Inferior parietal cortex (tissue), 1 donor: ENCODE data around the gene FANCD2OS.
"Not testable (repeated sequence)": the region's sequence is repeated elsewhere in the genome, so short reads cannot be mapped to it uniquely, and the experiment has no call there.

ENCODE experiments used
- DNase-seq: peaks from one replicate; pipeline ENCODE4 v3.0.0-alpha.2; 2016; ENCODE audit errors: extremely low spot score

FANCD2OS gene

DNA sequence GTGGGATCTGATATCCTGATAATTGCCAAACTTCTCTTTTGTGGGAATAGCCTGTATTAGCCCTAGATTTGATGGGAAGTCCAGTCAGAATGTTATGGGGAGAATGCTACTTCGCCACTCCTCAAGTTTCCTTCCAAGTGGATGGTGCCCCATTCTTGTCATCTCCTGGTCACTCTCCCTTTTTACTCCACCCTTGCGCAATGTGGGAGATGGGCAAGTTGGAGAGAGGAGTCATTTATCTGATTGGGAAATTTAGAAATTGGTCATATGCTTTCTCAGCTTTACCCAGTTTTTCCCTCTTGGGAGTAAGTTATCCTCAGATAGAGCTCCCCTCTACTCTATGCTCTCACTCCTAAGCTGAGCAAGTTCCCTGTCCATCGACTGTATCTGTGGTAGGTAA, 14.4 kb downstream of the FANCD2OS start:
- no peak for DNase-seq

DNA sequence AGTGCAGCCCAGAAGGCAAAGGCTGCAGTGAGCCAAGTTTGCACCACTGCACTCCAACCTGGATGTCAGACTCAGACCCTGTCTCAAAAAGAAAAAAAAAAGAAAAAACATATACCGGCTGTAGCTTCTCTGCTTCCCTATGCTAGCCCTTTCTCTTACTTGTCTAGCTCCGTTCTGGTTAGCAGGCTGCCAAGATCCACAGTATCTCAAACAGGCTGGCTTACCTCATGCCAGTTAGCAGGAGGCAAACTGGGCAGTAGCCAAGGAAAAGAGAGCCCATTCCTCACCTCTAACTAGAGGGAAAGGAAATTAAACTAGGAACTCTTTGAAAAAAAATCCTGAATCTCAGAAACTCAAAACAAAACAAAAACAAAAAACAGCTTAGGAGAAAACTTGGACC, 16.7 kb downstream of the FANCD2OS start:
- not testable (repeated sequence) for DNase-seq

DNA sequence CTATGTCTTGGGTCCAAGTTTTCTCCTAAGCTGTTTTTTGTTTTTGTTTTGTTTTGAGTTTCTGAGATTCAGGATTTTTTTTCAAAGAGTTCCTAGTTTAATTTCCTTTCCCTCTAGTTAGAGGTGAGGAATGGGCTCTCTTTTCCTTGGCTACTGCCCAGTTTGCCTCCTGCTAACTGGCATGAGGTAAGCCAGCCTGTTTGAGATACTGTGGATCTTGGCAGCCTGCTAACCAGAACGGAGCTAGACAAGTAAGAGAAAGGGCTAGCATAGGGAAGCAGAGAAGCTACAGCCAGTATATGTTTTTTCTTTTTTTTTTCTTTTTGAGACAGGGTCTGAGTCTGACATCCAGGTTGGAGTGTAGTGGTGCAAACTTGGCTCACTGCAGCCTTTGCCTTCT, 17.3 kb downstream of the FANCD2OS start:
- not testable (repeated sequence) for DNase-seq

DNA sequence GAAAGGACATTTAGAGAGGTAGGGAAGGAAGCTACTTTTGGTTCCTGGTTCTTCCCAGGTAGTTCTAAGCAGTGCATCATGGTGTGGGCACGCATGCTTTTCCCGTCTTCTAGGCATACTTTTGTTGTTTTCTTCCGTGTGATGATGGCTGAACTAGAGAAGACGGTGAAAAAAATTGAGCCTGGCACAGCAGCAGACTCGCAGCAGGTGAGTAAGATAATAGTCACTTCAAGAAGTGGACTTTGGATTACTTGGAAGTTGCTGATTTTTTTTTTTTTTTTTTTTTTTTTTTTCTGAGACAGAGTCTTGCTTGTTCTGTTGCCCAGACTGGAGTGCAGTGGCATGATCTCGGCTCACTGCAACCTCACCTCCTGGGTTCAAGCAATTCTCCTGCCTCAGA, 17.9 kb downstream of the FANCD2OS start:
- DNase-seq, result no peak

GRCh38 chr3:10088256-10088655, 19.8 kb downstream of the FANCD2OS start:
- no peak for DNase-seq

DNA sequence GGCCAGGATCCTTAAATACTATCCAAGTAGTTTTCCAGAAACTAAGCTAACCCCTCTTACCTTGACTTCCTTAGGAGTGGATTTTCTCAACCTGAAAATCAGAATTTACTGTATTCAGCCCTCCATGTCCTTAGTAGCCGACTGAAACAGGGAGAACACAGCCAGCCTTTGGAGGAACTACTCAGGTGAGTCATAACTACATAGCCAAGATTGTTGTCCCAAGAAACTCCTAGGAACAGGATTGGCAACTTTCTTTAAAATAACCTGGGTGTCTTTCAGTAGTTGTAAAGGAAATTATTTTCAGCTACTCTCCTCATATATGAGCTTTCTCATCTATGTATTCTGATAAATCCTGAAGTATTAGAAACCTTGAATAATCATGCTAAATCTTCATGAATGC, 22.3 kb downstream of the FANCD2OS start:
- DNase-seq, result no peak

DNA sequence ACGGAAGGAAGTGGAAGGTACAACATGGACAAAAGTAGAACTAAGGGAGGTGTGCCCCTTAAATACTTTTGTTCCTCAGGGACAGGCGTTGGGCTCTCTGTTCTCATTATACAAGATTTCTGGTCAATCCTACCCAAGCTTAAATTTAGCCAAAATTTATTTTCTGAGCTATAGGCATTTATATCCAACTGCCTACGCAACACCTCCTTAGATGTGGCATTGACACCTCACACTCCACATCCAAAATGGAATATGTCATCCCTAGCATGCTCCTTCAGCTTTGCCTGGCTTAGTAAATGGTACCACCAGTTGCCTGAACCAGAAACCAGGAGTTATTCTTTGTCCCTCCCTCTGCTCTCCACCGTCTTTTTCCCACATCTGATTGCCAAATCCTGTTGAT, 26.2 kb downstream of the FANCD2OS start:
- DNase-seq, result peak; percentile 25

- no peak for DNase-seq
Observed at GRCh38 chr3:10074666-10075065, 33.4 kb downstream of the FANCD2OS start.

DNA sequence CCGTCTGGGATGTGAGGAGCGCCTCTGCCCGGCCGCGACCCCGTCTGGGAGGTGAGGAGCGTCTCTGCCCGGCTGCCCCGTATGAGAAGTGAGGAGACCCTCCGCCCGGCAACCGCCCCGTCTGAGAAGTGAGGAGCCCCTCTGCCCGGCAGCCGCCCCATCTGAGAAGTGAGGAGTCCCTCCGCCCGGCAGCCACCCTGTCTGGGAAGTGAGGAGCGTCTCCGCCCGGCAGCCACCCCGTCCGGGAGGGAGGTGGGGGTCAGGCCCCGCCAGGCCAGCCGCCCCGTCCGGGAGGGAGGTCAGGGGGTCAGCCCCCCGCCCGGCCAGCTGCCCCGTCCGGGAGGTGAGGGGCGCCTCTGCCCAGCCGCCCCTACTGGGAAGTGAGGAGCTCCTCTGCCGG, 38.0 kb downstream of the FANCD2OS start:
- DNase-seq, result not testable (repeated sequence)

- no peak for DNase-seq
Observed at GRCh38 chr3:10055097-10055496, 53.0 kb downstream of the FANCD2OS start.
